ENCODE measurements around the gene PLA2G2A.
"Not testable (repeated sequence)": the region's sequence is repeated elsewhere in the genome, so short reads cannot be mapped to it uniquely, and the experiment has no call there.

The PLA2G2A gene

DNA sequence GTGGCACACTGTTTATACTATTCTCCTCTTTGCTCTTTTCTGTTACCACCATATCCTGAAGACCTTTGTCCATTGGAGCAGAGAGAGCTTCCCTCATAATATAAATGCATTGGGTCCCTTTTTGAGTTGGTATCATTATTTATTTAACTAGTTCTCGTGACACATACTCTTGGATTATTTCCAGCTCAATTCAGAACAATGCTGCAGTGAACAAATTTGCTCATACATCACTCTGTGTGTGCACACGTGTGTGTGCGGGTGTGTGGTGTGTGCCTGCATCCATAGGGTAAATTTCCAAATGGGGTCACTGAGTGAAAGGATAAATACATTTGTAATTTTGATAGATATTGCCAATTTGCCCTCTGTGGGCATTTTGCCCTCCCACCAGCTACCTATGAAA lies 5.8 kb downstream of the PLA2G2A start:
- DNase-seq (ENCODE audit: low read depth) = no peak

DNA sequence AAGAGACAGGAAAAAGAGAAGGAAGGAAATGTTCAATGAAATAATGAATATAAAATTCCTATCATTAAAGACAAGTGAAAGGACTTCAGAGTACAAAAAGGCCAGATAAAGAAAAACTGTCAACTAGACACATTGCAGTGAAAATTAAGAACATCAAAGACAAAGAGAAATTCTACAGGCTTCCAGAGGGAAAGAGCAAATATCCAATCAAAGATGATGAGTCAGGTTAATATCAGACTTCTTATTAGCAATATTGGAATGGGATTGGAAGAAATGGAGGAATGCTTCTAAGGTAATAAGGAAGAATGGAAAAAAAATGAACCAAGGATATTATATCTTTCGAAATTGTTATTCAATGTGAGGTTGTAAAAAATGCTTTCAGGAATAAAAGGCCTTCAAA lies 7.8 kb downstream of the PLA2G2A start:
- no peak for DNase-seq (ENCODE audit: low read depth)

DNA sequence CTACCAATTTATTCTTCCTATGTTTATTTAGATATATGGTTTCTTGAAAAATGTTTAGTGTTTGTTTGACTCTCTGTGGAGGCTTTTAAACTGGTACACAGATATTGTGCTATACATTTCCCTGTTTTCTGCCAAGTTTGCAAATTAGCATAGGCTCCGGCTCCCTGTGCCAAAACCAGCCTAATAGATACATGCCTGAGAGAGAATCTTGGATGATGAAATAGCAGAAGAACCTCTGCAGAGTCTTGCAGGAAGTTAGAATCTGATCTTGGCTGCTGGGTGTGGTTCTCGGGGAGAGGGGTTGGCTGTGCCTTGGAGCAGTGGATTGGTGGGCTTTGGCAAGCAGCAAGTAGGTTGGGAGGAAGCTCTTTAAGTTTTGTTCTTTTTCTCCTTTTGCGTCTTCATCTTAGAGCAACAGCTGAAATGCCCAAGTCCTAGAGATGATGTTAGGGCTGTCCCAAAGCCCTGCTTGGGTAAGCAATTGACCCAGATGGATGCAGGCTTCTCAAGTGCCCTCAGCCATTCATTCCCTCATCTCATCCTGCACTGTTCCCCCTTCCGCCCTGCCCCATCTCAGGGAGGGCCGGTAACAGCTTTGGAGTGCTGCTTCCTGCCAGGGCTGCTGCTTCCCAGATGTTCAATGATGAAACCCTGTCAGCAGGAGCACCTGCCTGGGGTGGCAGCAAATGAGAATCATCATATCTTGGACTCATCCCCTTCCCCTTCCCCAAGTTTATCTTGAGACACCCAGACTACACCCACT lies 9.3 kb downstream of the PLA2G2A start:
- DNase-seq (ENCODE audit: low read depth) = no peak

DNA sequence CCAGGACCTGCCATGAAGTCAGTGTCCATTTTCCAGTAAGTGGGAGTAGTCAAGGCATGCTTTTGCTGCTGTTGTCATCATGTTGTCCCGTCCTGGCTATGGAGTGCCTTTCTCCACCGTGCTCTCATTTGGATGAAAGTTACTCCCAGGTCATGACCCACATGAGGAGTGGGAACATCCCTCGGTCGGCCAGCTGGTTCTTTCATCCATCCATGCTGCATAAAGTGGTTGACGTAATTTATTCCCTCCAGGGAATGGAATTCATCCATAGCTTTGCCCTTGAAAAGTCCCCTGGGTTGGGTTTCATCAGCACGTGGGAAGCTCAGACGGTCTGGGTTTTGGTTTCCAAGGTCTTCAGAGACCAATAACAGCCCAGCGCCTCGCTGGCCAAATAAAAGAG lies 11.6 kb downstream of the PLA2G2A start:
- DNase-seq (ENCODE audit: low read depth) = no peak

DNA sequence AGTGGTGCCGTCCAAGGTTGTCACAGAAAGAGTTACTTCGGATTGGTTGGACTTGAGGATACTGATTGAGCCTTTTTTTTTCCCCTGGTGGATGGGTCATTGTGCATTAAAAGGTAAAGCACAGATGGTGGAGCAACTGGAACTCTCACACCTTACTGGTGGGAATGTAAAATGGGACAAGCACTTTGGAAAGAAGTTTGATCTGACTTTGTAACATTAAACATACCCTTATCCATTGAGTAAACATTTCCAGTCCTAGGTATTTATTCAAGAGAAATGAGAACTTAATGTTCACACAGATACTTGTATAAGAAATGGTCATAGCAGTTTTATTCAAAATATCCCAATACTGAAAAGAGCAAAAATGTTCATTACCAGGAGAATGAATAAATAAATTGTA lies 14.9 kb downstream of the PLA2G2A start:
- DNase-seq (ENCODE audit: low read depth) = no peak

DNA sequence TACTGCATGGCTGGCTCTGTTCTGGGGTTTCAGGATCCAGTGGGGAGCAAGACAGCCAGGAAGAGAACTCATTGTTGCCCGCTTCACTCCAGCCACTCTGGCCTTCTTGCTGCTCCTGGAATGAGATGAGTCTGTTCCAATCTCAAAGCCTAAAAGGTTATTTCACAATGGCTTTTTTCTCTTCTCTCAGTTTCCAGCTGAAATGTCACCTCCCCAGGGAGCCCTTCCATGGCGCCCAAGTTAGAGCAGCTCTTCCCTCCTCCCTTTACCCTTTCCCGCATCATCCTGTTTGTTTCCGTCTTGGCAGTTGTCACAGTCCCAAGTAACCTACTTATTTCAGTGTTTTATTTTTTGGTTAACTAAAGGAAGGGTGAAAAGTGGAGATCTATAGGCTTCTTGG lies 15.8 kb downstream of the PLA2G2A start:
- DNase-seq (ENCODE audit: low read depth) = no peak

DNA sequence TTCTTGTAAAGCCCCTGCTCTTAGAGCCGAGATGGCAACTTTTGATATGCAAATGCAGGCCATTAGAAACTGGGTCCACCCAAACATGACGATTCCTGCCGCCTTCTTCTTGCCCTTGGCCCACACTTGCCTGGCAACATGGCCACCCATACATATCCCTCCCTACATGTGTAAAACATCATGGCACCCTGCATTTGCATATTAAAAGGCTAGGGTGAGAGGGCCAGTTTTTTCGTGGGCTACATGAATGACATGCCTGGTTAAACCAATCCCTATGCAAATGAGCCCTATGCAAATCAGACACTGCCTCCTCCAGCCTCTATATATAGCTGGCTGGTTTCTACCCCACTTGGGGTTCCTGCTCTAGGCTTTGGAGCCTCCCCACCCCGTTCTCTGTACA lies 18.8 kb downstream of the PLA2G2A start:
- DNase-seq (ENCODE audit: low read depth) = no peak

DNA sequence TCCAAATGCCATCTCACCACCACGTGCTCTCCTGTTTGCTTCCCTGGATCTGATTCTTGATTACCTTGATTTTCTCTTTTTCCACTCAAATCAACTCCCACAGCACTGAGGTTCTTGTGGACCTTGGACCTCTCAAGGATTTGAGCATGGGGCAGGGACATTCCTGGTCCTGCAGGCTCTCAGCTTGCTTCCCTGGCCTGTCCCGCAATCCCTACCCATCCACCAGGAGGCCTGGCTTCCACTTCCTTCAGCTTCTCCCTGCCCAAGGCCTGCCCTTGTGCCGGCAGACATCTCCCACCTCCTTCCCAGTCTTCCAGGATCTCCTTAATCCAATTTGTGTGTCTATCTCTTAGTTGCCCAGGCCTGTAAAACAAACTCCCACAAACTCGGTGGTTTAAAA lies 21.6 kb downstream of the PLA2G2A start:
- DNase-seq (ENCODE audit: low read depth) = no peak

DNA sequence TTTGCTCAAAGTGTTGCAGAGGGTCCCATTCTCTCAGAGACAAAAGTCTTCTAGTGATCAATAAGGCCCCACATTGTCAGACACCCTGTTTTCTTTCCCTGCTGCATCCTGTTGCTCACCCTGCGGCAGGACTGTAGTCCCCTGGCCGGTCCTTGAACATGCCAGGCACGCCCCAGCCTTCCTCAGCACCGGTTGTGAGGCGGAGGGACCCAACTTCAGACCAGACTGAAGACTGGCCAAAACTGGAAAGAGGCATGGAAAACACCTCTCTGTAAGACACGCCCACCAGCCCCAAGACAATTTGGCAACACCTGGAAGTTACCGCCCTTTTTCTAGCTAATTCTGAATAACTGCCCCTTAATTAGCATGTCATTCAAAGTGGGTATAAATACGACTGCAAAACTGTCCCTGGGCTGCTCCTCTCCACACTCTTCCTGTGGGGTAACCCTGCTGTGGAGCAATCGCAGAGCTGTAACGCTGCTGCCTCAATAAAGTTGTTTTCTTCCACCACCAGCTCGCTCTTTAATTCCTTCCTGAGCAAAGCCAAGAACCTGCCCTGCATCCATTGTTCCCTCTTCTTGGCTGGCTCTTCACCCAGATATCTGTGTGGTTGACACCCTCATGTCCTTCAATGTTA lies 23.8 kb downstream of the PLA2G2A start:
- no peak for DNase-seq (ENCODE audit: low read depth)

DNA sequence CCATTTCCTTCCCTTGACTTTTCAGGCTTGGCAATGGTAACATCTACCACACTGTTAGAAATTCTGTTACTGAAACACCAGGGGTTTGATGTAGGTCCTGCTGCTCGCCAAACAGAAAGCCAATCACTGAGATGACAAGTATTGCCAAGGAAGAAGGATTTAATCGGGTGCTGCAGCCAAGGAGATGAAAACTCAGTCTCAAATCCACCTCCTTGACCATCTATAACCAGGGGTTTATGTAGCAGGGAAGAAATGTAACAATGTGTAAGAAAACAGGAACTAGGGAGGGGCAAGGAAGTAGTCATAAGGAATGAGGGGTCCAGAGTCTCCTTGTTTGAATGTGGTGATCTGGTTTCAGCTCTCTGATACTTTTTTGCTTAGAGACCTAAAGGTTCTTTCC lies 25.4 kb downstream of the PLA2G2A start:
- no peak for DNase-seq (ENCODE audit: low read depth)

DNA sequence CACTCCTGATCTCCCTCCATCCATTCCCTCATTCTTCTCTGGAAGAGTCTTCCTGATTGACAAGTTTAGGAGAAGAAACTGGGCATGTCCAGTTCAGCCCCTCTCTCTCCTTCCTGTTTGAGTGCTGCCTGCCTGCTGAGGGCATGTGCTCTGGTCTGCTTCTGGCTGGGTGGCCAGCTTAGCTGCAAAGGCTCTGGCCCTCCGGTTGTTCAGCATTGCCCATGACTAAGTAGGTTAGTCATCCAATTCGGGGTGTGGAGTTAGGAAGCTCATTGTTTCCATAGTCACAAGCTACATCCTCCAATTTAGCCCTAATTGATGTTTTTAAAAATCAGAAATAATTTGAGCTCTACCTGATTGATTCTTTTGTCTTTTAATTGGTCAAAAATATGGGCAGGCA lies 30.4 kb downstream of the PLA2G2A start:
- no peak for DNase-seq (ENCODE audit: low read depth)

DNA sequence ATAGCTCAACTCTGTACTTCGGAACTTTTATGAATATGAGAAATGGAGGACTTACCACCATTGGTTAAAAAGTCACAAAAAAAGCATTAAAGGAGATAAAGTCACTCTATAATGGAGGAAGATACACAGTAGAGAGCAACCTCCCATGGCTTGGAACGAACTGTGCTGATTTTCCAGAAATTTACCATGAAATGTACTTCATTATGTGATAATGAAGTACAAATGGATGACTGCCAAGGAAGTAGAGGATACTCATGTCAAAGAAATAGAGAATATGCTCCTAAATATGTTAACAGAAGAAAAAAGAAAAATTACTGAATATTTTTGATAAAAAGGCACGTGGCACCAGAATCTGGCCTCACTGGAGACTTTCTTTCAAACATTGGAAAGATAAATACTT lies 32.4 kb downstream of the PLA2G2A start:
- no peak for DNase-seq (ENCODE audit: low read depth)

DNA sequence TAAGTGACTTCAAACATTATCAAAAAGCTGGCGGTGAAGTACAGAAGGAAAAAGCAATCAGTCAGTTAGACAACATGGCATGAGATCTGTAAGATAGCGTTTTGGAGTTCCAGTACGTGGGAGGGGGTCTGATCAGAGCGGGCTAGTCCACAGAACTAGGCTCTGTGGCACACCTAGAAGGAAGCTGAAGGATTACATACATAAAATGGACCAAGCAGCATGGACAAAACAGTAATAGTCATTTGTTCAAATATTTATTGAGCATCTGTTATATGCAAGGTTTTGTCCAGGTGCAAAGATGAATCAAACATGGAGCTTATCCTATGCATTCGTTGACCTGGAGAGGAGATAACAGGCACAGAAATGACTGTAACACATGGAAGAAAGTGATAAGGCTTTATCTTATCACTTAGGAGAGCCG lies 33.1 kb downstream of the PLA2G2A start:
- no peak for DNase-seq (ENCODE audit: low read depth)

DNA sequence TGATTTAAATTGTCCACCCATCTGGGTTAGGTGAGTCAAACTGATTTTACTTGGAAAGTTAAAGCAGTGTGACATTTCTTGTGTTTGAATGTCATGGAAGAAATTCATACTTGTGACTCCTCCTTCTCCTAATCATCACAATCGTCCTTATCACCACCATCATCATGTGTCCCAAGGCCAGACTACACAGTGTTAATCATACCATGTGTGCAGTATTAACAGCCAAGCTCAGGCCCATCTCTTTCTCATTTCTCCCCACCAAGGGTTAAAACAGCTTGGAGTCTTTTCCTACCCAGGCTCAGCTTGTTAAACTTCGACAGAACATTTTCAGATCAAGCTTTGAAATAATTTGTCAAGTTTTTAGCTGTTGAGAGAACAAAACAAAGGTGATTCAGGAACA lies 33.5 kb downstream of the PLA2G2A start:
- no peak for DNase-seq (ENCODE audit: low read depth)

DNA sequence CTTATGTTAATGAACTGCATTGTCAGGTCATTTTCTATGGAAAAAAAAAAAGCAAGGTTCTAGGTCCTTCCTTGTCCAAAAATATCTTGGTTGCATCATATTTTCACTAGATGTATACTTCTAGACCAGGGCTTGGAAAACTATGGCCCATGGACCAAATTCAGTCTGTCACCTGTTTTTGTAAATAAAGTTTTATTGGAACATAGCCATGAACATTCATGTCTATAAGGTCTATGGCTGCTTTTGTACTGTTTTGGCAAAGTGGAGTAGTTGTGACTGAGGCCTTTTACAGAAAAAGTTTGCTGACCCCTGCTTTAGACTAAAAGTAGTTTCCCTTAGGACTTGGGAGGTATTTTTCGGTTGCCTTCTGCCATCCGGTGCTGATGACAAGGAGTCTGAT lies 36.8 kb downstream of the PLA2G2A start:
- DNase-seq (ENCODE audit: low read depth) = no peak

DNA sequence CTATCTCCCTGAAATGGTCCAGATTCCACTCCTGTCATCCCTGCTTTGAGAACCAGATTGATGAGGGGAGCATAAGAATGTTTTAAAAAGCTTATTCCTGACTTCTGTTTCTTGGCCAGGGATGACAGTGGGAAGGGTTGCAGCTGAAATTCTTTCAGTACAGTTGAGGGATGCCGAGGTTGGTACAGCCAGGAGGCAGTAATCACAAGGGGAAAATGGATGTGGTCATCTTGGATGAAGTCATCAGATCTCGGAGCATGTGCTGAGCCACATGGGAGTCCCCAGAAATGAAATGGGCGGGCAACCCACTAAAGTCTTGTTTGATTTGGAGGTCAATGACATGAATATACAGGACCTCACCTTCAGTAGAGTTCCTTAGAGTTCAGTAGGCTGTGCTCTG lies 37.3 kb downstream of the PLA2G2A start:
- no peak for DNase-seq (ENCODE audit: low read depth)

DNA sequence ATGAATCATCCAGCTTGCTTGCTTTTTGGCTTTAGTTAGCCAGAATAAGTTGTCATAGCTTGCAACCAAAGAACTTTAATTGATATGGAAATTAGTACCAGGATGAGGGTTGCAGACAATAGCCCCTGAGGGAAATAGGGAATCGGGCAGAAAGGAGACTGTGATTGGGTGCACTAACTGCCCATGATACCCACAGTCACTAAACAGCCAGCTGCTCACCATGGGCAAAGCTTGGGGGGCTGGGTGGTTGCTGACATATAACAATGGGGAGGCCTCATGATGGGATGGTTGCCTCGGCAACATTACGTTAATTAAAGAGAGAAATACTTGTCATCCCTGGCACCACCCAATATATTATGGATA lies 38.2 kb downstream of the PLA2G2A start:
- no peak for DNase-seq (ENCODE audit: low read depth)

DNA sequence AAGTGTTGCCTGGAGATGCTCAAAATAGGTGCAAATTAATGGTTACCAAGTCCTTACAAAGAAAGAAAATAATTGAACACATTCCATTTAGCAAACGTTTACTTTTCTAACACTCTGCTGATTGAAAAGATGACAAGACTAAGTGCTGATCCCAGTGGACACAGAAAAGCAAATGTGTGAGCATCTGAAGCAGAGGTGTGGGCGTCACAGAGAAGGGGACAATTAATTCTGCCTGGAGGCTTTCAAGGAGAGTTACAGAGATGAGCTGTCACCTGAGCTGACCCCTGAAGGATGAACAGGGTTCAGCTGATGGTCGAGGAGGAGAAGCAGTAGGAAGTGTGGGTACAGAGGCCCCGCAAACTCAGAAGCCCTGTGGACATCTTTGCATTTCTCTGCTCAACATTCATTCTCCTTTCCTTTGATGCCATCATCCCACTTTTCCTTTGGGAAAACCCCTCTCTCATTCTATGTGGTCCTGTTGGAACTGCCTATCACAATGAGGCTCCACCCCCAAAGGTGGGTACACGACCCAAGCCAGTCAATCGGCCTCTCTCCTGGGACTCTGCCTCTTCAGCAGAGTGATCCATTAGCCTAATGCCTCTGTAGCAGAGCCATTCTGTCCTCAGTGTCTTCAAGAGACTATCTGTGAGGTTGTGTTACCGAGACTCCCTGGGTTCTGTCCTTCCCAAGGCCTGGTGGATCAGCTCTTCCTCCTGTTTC lies 38.8 kb downstream of the PLA2G2A start:
- no peak for DNase-seq (ENCODE audit: low read depth)

DNA sequence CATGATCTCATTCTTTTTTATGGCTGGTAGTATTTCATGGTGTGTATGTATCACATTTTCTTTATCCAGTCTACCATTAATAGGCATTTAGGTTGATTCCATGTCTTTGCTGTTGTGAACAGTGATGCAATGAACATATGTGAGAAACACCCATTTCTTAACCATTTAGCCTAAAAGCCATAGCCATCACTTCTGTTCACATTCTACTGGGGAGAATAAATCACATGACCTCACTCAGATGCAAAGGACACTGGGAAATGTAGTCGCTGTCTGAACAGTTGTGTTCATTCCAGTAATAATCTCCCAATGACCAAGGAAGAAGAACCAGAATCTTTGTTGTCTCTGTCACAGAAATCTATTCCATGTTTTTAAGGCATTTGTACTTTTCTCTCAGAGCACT lies 40.9 kb downstream of the PLA2G2A start:
- DNase-seq (ENCODE audit: low read depth) = no peak

DNA sequence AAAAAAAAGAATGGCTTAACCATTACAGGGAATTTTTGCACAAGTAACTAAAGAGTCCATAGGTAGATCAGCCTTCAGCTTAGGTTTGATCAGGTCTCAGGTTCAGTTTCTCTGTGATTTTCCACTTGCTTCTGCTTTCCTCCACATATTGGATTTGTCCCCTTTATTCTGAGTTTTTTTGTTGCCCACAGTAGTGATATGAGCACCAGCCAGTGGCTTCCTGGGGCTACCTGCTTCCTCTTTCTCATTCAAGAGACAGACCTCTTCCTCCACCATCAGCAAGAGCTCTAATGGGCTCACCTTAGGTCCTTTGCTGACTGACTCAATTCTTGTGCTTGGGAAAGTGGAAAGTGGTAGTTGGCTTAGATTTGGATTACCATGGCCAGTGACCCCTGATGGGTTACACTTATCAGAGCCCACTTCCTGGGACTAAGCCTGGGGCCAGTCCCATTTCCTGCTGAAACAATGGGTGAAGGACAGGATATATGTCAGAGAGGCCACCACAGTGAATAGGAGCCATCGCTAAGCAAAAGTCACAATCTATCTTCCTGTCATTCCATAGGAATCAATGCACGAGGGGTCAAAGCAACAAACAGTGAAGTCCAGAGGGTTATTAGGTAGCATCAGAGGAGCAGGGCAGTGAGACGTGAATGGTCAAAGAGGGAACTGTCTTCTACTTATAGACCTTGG lies 43.2 kb downstream of the PLA2G2A start:
- no peak for DNase-seq (ENCODE audit: low read depth)

DNA sequence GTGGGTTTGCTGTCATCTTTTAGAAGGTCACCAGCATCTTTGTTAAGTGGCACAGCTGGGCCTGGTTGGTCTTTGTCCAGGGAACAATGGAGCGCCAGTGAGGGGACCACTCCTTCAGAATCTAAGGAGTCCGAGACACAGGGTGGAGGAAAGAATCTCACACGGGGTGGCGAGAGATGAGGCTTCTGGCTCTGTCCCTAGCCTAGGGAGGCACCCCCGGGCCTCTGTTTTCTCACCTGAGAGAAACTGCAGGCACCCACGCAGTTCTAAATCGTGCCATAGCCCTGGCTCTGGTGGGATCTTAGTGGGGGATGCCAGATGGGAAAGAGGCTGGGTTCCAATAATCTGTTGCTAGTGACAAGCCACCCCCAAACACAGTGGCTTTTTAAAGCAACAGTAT lies 45.1 kb downstream of the PLA2G2A start:
- no peak for DNase-seq (ENCODE audit: low read depth)

DNA sequence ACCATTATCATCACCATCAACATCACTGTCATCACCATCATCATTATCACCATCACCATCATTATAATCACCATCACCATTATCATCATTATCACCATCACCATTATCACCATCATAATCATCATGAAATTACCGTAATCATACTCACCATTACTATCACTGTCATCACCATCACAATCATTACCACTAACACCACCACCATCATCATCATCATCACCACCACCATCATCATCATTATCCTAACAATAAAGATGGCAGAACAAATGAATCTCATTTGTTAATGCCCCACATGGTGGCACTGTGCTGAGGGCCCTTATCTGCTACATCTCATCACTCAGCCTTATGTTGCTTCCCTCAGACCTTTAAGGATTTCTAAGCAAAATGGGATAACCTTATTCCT lies 46.6 kb downstream of the PLA2G2A start:
- DNase-seq (ENCODE audit: low read depth) = no peak

DNA sequence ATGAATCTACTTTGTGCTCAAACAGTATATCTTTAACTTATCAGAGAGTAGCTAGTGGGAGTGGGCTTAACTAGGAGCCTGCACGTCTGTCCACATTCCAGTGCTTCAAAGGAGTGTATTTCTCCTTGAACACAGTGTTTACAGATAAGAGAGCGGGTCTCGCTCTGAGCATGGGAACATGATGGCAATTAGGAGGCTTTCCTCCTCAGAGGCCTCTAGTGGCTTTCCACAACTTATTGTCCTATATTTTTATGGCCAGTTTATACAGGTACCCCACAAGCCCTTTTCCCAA lies 52.3 kb downstream of the PLA2G2A start:
- not testable (repeated sequence) for DNase-seq (ENCODE audit: low read depth)

Data from activated T-cell treated with anti-CD3 and anti-CD28 coated beads for 48 hours (primary cell).